ENCODE data around the gene ACAP1.

GRCh38 chr17:7289256-7290032 is 46.9 kb upstream of the ACAP1 start:
- TF ChIP-seq CTCF (conservative IDR thresholded peaks at IDR 0.05 in 1 of 2, IDR thresholded peaks at IDR 0.05 in 1 of 2; ENCODE audit: low read depth in 1 of 2, low read length in 2 of 2) = no peak
- TF ChIP-seq EZH2 (IDR thresholded peaks at IDR 0.05; ENCODE audit: low read length, missing control alignments) = no peak
